Psoas muscle (tissue), 8 donors: Measurements from ENCODE around the gene KANK4. TPM values are rescaled to one million over a fixed set of nuclear protein-coding genes. Genes with fewer than 3 reads are reported as not detected.

Source experiments
- ATAC-seq, 4 donors: fragments of 200-7000 bp; cut with Tn5 transposase; one replicate each; pipeline ENCODE4 v1.9.1; 2020; ENCODE audit warnings: moderate library complexity in 3 of 4, mild to moderate bottlenecking in 2 of 4
- DNase-seq, 2 donors: peaks; one replicate each; pipeline ENCODE4 v3.0.0-alpha.2; 2020
- H3K27ac ChIP-seq: fragments of 200-600 bp; one replicate; pipeline ENCODE4 v1.8.0; 2022
- H3K27me3 ChIP-seq, 3 donors: fragments of 200-600 bp in 1 of 3; one replicate each; pipeline versions ENCODE4 v1.6.1 to v1.8.0; 2013 to 2022; ENCODE audit warnings: low read length in 2 of 3, mild to moderate bottlenecking in 2 of 3, moderate library complexity in 1 of 3; ENCODE audit not compliant: insufficient read depth in 3 of 3
- H3K36me3 ChIP-seq, 2 donors: fragments of 200-600 bp in 1 of 2; one replicate each; pipeline versions ENCODE4 v1.6.1 to v1.8.0; 2013 to 2022; ENCODE audit warnings: low read depth in 1 of 2, mild to moderate bottlenecking in 1 of 2, moderate library complexity in 1 of 2; ENCODE audit not compliant: insufficient read depth in 1 of 2
- H3K4me1 ChIP-seq: fragments of 200-600 bp; one replicate; pipeline ENCODE4 v1.8.0; 2022
- H3K4me3 ChIP-seq: fragments of 200-600 bp; one replicate; pipeline ENCODE4 v1.8.0; 2022; ENCODE audit warnings: mild to moderate bottlenecking
- H3K9me3 ChIP-seq: fragments of 200-600 bp; one replicate; pipeline ENCODE4 v1.8.0; 2022
- WGBS, 3 donors: extraction: QIAGEN DNeasy Blood & Tissue Kit; methylation state at CpG; one replicate each; pipeline versions ENCODE4 v1.1.6 to v1.1.7; 2013; 5-methylcytosine and 5-hydroxymethylcytosine counted together
- intact Hi-C, 2 donors: fragments of 100-400 bp; cut with DNase I; formaldehyde crosslinking; loops; one replicate each; pipeline versions ENCODE4 v1.11.0 to v1.14.2; 2022
- polyA plus RNA-seq, 3 donors: library from polyadenylated mRNA; stranded (reverse); fragments of 200-250 nt; gene quantifications; one replicate each; pipeline ENCODE4 v1.2.3, GENCODE V29; 2013
- total RNA-seq, 4 donors: library from RNA; stranded (reverse); fragmentation: NEBNext Ultra II Directional in 2 of 4; extraction: Animal tissue kit (Norgen Biotek cat#: 25700) in 2 of 4; gene quantifications; one replicate each; pipeline versions ENCODE4 v1.2.1 to v1.2.4, GENCODE V29; 2021 to 2023
- TF ChIP-seq, protein P1 (sequence below): fragments of 200-600 bp; IDR thresholded peaks from one replicate; pipeline ENCODE4 v1.8.0; 2022; ENCODE audit warnings: antibody characterized with exemption
- donor health status: healthy with polysubstance abuse.
- donor health status: DM: no; HTN: no; CAD: no; lungs with moderate emphysema.
- donor health status: Bipolar disorder and iron deficiency.
- donor health status: healthy.
- donor health status: DM: yes; HTN: yes; CAD: no.
- donor health status: DM: no; HTN: no; CAD: no.
- donor health status: DM: no; HTN: no; CAD: no.
- donor health status: DM: yes; HTN: yes; CAD: no.

The KANK4 gene
- total and polyA plus RNA-seq, 7 donors: 0.09 to 1.1 (median 0.17) TPM; not detected in 3

- intact Hi-C loops: no loop called here
- H3K27ac ChIP-seq: no peak overlapping the region
- no peaks in the 10 kb centered on the region for H3K36me3 ChIP-seq
- peaks cover 0 to 11% (median 5%) of the 10 kb centered on the region in 3 donors for H3K27me3 ChIP-seq
- no peaks in the 10 kb centered on the region for H3K9me3 ChIP-seq
- DNase-seq (no peak), ATAC-seq (peak in 1 of 4 donors; percentile 39)
- H3K4me1 ChIP-seq: no peaks in the 10 kb centered on the region
- TF ChIP-seq, protein P1, sequence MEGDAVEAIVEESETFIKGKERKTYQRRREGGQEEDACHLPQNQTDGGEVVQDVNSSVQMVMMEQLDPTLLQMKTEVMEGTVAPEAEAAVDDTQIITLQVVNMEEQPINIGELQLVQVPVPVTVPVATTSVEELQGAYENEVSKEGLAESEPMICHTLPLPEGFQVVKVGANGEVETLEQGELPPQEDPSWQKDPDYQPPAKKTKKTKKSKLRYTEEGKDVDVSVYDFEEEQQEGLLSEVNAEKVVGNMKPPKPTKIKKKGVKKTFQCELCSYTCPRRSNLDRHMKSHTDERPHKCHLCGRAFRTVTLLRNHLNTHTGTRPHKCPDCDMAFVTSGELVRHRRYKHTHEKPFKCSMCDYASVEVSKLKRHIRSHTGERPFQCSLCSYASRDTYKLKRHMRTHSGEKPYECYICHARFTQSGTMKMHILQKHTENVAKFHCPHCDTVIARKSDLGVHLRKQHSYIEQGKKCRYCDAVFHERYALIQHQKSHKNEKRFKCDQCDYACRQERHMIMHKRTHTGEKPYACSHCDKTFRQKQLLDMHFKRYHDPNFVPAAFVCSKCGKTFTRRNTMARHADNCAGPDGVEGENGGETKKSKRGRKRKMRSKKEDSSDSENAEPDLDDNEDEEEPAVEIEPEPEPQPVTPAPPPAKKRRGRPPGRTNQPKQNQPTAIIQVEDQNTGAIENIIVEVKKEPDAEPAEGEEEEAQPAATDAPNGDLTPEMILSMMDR: no peak
- 49 to 72% (median 51%) methylated on average over 2 of the region's 2 CpGs for WGBS, 3 donors
- H3K4me3 ChIP-seq: no peak overlapping the region
Measured at GRCh38 chr1:62325681-62326080, 6.4 kb upstream of the KANK4 start.

GRCh38 chr1:62325081-62325480 is 5.8 kb upstream of the KANK4 start:
- H3K36me3 ChIP-seq: no peaks in the 10 kb centered on the region
- TF ChIP-seq, protein P1: no peak
- WGBS, 3 donors: 51 to 69% (median 54%) methylated on average over 5 of the region's 5 CpGs
- intact Hi-C loops: no loop called here
- H3K27ac ChIP-seq: no peak overlapping the region
- DNase-seq: peak in 1 of 2 donors; percentile 65
- peaks cover 0 to 17% (median 5%) of the 10 kb centered on the region in 3 donors for H3K27me3 ChIP-seq
- H3K9me3 ChIP-seq: no peaks in the 10 kb centered on the region
- peak in 3 of 4 donors; percentile 48 to 68 (median 59) for ATAC-seq
- no peaks in the 10 kb centered on the region for H3K4me1 ChIP-seq
- H3K4me3 ChIP-seq: no peak overlapping the region

DNA sequence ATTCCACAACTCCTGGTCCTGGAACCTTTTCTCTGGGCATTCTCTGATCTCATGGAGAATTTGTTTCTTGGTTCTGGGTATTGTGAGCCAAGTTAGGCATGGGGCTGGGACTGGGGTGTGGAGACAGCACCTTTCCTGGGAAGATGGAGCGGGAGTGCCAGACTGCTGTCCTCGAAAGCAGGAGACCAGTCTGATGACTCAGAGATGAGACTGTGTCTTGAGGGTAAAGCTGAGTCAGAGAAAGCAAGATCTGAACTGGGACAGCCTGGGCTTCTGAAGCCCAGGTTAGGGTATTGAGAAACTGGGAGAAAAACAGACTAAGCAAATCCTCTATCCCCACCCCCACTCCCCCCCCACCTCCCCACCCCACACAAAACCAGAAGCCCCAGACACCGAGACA is 2.2 kb upstream of the KANK4 start:
- Histone ChIP-seq H3K36me3 (no peaks in the 10 kb centered on the region), H3K4me1 (no peaks in the 10 kb centered on the region), H3K27ac (no peak overlapping the region), H3K27me3 (peaks cover 0 to 37% (median 8%) of the 10 kb centered on the region in 3 donors), H3K9me3 (no peaks in the 10 kb centered on the region), H3K4me3 (no peak overlapping the region)
- intact Hi-C loops: no loop called here
- WGBS, 3 donors: 65 to 79% (median 78%) methylated on average over 3 of the region's 3 CpGs
- ATAC-seq: peak in 2 of 4 donors; percentile 37 to 63
- no peak for DNase-seq
- TF ChIP-seq, protein P1: no peak

DNA sequence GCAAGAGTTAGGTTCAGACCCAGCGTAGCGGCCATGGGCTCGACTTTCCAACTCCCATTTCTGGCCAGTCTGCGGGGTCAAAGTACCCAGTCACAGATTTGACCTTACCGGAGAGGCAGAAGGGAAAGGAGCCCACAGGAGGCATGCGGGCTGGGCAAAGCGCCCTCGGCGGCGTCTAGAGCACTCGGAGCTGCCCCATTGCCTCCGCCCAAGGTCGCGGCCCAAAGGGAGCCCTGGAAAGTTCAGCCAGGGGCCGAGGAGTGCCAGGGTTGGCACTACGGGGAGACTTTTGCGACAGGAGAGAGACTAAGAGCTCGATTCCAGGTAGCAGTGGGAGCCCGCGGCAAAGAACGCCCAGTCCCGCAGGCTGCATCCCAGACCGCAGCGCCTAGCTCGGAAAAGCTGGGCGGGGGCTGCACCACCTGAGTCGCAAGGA is 896 bp downstream of the KANK4 start:
- TF ChIP-seq, protein P1: no peak
- ATAC-seq (no peak), DNase-seq (no peak)
- no peaks in the 10 kb centered on the region for H3K4me1 ChIP-seq
- no peak overlapping the region for H3K27ac ChIP-seq
- H3K36me3 ChIP-seq: no peaks in the 10 kb centered on the region
- H3K4me3 ChIP-seq: peak overlapping the region; percentile 56
- 18 to 20% (median 20%) methylated on average over 25 to 27 of the region's 27 CpGs for WGBS, 3 donors
- peaks cover 0 to 41% (median 5%) of the 10 kb centered on the region in 3 donors for H3K27me3 ChIP-seq
- intact Hi-C loops: no loop called here
- H3K9me3 ChIP-seq: no peaks in the 10 kb centered on the region
